ENCODE data around the gene CRELD1. TPM values are rescaled to one million over a fixed set of nuclear protein-coding genes. Genes with fewer than 3 reads are reported as not detected.

Gene CRELD1, protein sequence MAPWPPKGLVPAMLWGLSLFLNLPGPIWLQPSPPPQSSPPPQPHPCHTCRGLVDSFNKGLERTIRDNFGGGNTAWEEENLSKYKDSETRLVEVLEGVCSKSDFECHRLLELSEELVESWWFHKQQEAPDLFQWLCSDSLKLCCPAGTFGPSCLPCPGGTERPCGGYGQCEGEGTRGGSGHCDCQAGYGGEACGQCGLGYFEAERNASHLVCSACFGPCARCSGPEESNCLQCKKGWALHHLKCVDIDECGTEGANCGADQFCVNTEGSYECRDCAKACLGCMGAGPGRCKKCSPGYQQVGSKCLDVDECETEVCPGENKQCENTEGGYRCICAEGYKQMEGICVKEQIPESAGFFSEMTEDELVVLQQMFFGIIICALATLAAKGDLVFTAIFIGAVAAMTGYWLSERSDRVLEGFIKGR
- 29.5 TPM in 2 replicates for polyA plus RNA-seq (2011; rRNA removed)
- 11.0 and 16.5 TPM in 2 replicates for polyA minus RNA-seq (2011; rRNA and poly(A)+ RNA removed)

DNA sequence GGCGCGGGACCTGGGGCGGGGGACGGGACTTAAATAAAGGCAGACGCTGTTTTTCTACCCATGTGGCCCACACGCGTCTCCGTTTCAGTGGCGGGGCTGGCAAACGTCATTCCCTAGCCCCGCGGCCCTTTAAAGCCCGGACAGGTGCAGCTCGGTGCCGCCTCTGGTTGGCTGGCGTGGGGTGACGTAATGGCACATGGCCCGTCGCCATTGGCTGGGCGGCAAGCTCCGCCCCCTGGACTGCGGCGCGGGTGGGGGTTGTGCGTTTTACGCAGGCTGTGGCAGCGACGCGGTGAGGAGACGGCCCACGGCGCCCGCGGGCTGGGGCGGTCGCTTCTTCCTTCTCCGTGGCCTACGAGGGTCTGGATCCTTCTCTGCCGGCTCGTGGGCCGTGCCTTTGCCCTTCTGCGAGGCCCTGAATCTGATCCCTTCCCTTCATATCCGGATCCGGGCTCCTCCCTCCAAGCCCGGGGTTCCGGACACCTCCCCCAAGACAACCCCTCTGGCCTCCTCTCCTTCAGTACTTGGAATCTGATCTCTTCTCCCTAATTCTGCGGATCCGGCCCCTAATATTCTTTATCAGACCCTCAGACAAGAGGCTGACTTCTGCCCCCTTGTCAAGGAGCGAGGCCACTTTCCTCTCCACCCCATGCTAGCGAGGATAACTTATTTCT lies at the start of gene CRELD1:
Gene CRELD1 (plus strand): TSS at position 274 of the 674 bp plus-strand sequence. CDS start 605 bp downstream, outside the sequence.
- H3K9me3 ChIP-seq (ENCODE audit: control insufficient read depth, insufficient read depth, low read length) = no peaks in the 10 kb centered on the region; the same call in 1 of the 2 replicates
- POLR2A ChIA-PET = interaction anchor here (0.6 to 2.2 kb wide), 9 partner anchors 9 to 141 kb away, joined by 3 to 22 read pairs (median 5); partner anchors contain the start of genes ARPC4, JAGN1 and TTLL3
- H3K27me3 ChIP-seq (ENCODE audit: control insufficient read depth, insufficient read depth, low read length) = no peaks in the 10 kb centered on the region
- CTCF ChIA-PET = interaction anchor here (0.8 to 5.4 kb wide), 9 partner anchors 13 to 315 kb away, joined by 3 to 43 read pairs (median 4); partner anchors contain the start of genes PRRT3 and TATDN2
- DNase-seq (ENCODE audit: low read depth, low spot score) = peak; percentile 80
- H3K4me3 ChIP-seq (ENCODE audit: low read depth, low read length) = peak within 1 kb of the TSS; percentile 77
- TF ChIP-seq, protein P1, sequence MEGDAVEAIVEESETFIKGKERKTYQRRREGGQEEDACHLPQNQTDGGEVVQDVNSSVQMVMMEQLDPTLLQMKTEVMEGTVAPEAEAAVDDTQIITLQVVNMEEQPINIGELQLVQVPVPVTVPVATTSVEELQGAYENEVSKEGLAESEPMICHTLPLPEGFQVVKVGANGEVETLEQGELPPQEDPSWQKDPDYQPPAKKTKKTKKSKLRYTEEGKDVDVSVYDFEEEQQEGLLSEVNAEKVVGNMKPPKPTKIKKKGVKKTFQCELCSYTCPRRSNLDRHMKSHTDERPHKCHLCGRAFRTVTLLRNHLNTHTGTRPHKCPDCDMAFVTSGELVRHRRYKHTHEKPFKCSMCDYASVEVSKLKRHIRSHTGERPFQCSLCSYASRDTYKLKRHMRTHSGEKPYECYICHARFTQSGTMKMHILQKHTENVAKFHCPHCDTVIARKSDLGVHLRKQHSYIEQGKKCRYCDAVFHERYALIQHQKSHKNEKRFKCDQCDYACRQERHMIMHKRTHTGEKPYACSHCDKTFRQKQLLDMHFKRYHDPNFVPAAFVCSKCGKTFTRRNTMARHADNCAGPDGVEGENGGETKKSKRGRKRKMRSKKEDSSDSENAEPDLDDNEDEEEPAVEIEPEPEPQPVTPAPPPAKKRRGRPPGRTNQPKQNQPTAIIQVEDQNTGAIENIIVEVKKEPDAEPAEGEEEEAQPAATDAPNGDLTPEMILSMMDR (IDR thresholded peaks at IDR 0.05; ENCODE audit: low read depth, low read length) = no peak
- peak within 1 kb of the TSS; percentile 93 for H3K27ac ChIP-seq (ENCODE audit: low read depth, low read length)

DNA sequence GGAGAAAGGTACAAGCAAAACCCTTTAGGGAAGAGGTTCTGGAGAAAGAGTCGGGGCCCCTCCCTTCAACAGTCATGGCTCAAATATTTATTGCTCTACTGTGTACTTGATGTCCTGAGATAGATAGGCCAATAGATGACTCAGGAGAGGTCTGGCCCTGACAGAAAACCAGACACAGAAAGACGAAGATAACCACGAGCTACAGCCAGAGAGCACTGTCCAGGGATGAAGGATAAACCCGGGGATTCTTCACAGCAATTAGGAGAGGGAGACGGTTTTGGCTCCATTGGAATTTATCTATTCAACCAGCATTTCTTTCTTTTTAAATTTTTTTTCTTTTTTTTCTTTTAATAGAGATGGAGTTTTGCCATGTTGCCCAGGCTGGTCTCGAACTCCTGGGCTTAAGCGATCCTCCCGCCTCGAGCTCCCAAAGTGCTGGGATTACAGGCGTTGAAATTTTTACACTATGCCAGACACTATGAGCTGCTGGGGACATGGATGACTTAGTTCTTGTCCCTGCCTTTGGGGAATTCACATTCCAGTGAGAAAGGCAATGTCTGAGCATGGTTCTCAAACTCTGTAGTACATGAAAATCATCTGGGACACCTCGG lies 49.0 kb upstream of the CRELD1 start:
- TF ChIP-seq, protein P1 (IDR thresholded peaks at IDR 0.05; ENCODE audit: low read depth, low read length) = no peak
- no peak for DNase-seq (ENCODE audit: low read depth, low spot score)
- no peaks in the 10 kb centered on the region for H3K27me3 ChIP-seq (ENCODE audit: control insufficient read depth, insufficient read depth, low read length)
- CTCF ChIA-PET = interaction anchor here (1.0 to 1.6 kb wide), 2 partner anchors 36 to 48 kb away, joined by 4 to 6 read pairs; no protein-coding TSS in a partner anchor
- no peaks in the 10 kb centered on the region for H3K9me3 ChIP-seq (ENCODE audit: control insufficient read depth, insufficient read depth, low read length)
- no peak overlapping the region for H3K4me3 ChIP-seq (ENCODE audit: low read depth, low read length)
- POLR2A ChIA-PET = interaction anchor here (0.6 to 1.1 kb wide), 3 partner anchors 10 to 20 kb away, joined by 4 to 5 read pairs (median 4); no protein-coding TSS in a partner anchor
- peak overlapping the region; percentile 39 for H3K27ac ChIP-seq (ENCODE audit: low read depth, low read length)

DNA sequence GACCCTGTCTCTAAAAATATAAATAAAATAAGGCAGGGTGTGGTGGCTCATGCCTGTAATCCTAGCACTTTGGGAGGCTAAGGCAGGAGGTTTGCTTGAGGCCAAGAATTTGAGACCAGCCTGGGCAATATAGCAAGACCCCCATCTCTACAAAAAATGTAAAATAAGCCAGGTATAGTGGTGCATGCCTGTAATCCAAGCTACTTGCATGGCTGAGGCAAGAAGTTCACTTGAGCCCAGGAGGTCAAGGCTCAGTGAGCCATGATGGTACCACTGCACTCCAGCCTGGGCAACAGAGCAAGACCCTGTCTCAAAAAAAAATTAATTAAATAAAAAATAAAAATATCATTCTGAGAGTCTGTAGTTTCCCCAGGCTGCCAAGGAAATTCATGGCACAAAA lies 47.3 kb upstream of the CRELD1 start:
- Histone ChIP-seq H3K27me3 (ENCODE audit: control insufficient read depth, insufficient read depth, low read length) (no peaks in the 10 kb centered on the region), H3K4me3 (ENCODE audit: low read depth, low read length) (no peak overlapping the region), H3K27ac (ENCODE audit: low read depth, low read length) (no peak overlapping the region), H3K9me3 (ENCODE audit: control insufficient read depth, insufficient read depth, low read length) (no peaks in the 10 kb centered on the region; the same call in 1 of the 2 replicates)
- ChIA-PET POLR2A (interaction anchor here (0.6 kb wide), 1 partner anchor 60 kb away, joined by 3 read pairs; no protein-coding TSS in a partner anchor), CTCF (no interaction called here)
- TF ChIP-seq, protein P1 (IDR thresholded peaks at IDR 0.05; ENCODE audit: low read depth, low read length) = no peak
- no peak for DNase-seq (ENCODE audit: low read depth, low spot score)

DNA sequence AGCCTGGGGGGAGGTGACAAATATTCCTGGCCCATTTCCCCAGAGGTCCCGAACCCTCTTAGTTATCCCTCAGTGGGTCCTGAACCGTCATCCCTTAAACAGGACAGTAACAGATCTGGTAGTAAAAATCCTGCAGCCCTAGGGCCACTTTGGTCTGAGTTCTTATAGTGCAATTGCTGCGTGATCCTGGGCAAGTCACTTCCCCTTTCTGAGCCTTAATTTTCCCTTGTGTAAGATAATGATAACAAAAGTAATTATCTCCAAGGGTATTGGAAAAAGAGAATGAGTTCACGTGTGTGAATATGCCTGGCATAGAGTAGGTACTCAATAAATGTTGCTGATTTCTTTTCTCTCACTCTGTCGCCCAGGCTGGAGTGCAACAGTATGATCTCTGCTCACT lies 46.2 kb upstream of the CRELD1 start:
- no peaks in the 10 kb centered on the region for H3K27me3 ChIP-seq (ENCODE audit: control insufficient read depth, insufficient read depth, low read length)
- H3K4me3 ChIP-seq (ENCODE audit: low read depth, low read length) = no peak overlapping the region
- no peak for DNase-seq (ENCODE audit: low read depth, low spot score)
- POLR2A ChIA-PET = no interaction called here
- TF ChIP-seq, protein P1 (IDR thresholded peaks at IDR 0.05; ENCODE audit: low read depth, low read length) = no peak
- CTCF ChIA-PET = no interaction called here
- no peak overlapping the region for H3K27ac ChIP-seq (ENCODE audit: low read depth, low read length)
- peaks cover 2% of the 10 kb centered on the region; the same call in 1 of the 2 replicates for H3K9me3 ChIP-seq (ENCODE audit: control insufficient read depth, insufficient read depth, low read length)

Measured in AG04450 (cell line).